A549 (cell line): Measurements from ENCODE around the gene MYO1C.

Source experiments
- RAD21 ChIP-seq, 2 experiments: fragments of >200 bp in 1 of 2; sonication (Bioruptor Twin) in 1 of 2; formaldehyde crosslinking in 1 of 2; IDR thresholded peaks in 1 of 2; conservative IDR thresholded peaks in 1 of 2; 2 replicates in 1 of 2; 3 replicates in 1 of 2; pipeline ENCODE4 v1.6.1; 2012 to 2018; ENCODE audit warnings: inconsistent platforms in 1 of 2
- TF ChIP-seq, protein P1 (sequence below): fragments of 250-450 bp; sonication (Bioruptor Pico); IDR thresholded peaks from 2 replicates; pipeline ENCODE4 v1.5.0; 2021; ENCODE audit warnings: mild to moderate bottlenecking, moderate library complexity, borderline replicate concordance
- TF ChIP-seq, protein P2 (sequence below): fragments of >200 bp; sonication (Bioruptor Twin); formaldehyde crosslinking; IDR thresholded peaks from 3 replicates; pipeline ENCODE4 v1.5.1; 2016
- TF ChIP-seq, protein P3 (sequence below): IDR thresholded peaks from 2 replicates; pipeline ENCODE4 v1.6.1; 2012

DNA sequence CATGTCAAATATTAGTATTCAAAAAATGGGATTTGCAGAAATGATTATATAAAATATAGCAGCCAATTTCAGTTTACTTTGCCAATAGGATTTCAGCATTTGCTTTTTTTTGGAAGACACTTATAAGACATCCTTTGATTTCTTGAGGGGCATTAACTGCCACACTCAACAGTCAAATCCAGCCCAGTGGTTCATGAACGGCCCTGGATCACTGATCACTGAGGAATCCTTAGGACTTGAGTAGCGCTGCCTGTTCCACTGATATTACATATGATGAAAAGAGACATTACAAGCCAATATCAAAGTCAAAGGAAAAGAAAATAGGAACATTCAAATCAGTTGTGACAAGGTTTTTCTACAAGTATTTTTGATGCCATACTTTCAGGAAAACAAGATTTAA, 71.5 kb downstream of the MYO1C start:
- TF ChIP-seq, protein P1, sequence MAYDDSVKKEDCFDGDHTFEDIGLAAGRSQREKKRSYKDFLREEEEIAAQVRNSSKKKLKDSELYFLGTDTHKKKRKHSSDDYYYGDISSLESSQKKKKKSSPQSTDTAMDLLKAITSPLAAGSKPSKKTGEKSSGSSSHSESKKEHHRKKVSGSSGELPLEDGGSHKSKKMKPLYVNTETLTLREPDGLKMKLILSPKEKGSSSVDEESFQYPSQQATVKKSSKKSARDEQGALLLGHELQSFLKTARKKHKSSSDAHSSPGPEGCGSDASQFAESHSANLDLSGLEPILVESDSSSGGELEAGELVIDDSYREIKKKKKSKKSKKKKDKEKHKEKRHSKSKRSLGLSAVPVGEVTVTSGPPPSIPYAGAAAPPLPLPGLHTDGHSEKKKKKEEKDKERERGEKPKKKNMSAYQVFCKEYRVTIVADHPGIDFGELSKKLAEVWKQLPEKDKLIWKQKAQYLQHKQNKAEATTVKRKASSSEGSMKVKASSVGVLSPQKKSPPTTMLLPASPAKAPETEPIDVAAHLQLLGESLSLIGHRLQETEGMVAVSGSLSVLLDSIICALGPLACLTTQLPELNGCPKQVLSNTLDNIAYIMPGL = no peak
- TF ChIP-seq RAD21 (conservative IDR thresholded peaks at IDR 0.05 in 1 of 2, IDR thresholded peaks at IDR 0.05 in 1 of 2) = no peak
- TF ChIP-seq, protein P2, sequence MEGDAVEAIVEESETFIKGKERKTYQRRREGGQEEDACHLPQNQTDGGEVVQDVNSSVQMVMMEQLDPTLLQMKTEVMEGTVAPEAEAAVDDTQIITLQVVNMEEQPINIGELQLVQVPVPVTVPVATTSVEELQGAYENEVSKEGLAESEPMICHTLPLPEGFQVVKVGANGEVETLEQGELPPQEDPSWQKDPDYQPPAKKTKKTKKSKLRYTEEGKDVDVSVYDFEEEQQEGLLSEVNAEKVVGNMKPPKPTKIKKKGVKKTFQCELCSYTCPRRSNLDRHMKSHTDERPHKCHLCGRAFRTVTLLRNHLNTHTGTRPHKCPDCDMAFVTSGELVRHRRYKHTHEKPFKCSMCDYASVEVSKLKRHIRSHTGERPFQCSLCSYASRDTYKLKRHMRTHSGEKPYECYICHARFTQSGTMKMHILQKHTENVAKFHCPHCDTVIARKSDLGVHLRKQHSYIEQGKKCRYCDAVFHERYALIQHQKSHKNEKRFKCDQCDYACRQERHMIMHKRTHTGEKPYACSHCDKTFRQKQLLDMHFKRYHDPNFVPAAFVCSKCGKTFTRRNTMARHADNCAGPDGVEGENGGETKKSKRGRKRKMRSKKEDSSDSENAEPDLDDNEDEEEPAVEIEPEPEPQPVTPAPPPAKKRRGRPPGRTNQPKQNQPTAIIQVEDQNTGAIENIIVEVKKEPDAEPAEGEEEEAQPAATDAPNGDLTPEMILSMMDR = no peak
- TF ChIP-seq, protein P3, sequence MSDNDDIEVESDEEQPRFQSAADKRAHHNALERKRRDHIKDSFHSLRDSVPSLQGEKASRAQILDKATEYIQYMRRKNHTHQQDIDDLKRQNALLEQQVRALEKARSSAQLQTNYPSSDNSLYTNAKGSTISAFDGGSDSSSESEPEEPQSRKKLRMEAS = no peak
